Activated T-helper 1 cell treated with anti-CD3 and anti-CD28 coated beads, Interleukin-2, amount 50 U/mL, for 16 hours (primary cell): ENCODE data around the gene SOX9.

ENCODE experiments used
- DNase-seq, 2 donors: peaks; one replicate each; pipeline ENCODE4 v3.0.0-alpha.2; 2020; ENCODE audit warnings: low read depth in 1 of 2, low spot score in 1 of 2

SOX9 gene

DNA sequence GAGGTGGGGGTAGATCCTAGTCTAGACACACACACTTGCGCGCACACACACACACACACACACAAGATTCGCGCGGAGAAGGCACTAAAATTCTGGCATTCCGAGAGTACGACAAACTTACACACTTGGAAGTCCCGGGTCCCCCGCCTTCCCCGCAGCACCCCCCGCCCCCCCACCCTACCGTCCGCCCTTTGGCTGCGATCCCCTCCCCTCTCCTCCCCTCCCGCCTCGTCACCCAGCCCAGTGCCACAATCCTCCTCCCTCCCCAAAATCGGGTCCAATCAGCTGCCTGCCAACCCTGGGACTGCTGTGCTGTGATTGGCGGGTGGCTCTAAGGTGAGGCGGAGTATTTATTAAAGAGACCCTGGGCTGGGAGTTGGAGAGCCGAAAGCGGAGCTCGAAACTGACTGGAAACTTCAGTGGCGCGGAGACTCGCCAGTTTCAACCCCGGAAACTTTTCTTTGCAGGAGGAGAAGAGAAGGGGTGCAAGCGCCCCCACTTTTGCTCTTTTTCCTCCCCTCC is at the start of gene SOX9:
Gene SOX9 (plus strand): TSS at position 379 of the 522 bp plus-strand sequence. CDS start 372 bp downstream, outside the sequence.
- DNase-seq: no peak

- DNase-seq: no peak
These were observed 49.5 kb upstream of the SOX9 start for GRCh38 chr17:72071330-72071729.

DNA sequence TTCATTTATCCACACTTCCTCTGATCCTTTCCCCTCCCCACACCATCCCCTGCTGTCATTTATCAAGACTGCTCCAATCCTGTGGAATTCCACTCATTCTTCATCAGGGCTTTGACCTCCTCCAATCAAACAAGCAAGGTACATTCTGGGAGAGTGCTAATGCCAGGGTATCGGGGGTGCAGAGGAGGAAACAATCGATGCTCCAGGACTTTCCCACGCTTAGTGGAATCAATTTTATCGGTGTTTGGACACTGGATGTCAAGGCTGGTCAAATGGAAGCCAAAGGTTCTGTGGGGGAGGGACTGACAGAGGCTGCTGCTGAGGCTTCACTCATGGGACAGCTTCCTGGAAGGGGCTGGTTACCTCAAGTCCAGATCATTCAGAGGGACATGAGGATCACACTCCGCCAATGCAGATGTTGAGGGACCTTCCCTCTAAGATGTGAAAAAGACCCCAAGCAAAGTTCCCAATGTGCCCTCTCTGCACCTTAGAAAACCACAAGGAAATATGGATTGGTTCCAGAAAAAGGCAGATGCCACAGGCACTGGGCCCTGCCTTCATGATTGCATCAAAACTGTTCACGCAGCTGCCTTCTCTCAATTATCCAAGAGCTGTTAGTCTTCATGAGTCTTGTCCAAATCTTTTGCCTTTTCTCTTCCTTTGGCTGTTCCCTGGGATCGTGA is 44.7 kb upstream of the SOX9 start:
- no peak for DNase-seq

DNA sequence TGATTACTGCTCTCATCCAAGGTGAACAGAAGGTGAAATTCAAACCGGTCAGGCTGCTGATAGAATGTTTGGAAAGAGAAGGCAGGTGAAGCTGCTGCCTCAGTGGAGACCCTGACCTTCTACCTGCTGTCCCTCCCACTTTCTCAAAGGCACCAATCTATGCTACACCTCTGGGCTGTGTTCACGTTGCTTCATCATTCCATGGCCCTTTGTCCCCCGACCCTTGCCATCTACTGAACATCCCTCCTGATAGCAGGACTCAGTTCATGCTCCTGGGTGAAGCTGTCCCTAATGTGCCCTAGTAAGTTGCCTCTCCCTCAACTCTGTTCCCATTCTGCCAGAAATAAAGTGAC is 44.2 kb upstream of the SOX9 start:
- DNase-seq: no peak

DNA sequence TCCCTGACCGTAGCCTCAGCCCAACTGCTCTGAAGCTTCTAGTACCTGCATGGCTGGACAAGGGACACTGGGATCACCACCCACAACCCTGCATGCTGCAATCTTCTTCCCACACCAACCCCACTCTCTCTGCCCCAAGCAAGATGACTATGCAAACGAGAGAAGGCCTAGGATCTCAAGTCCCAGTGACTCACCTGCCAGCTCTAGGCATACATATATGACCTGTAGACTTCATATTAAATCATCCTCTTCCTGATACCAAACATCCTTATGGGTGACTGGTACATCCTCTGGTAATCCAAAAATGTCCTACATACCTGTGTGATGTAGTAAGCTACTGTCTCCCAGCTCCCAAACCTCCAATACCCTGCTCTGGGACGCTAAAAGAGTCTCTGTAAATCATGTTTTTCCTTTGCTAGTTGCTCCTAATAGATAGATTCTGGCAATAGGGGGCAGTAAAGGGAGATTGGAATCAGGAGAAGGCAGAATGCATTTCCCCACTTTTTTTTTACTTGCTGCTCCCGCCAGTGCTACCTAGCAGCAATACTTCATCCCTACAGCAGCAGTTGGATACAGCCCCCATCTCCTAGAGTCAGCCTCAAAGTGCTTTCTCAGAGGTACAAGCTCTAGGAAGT is 43.4 kb upstream of the SOX9 start:
- DNase-seq: no peak

GRCh38 chr17:72079700-72080099 is 41.1 kb upstream of the SOX9 start:
- DNase-seq: no peak

DNA sequence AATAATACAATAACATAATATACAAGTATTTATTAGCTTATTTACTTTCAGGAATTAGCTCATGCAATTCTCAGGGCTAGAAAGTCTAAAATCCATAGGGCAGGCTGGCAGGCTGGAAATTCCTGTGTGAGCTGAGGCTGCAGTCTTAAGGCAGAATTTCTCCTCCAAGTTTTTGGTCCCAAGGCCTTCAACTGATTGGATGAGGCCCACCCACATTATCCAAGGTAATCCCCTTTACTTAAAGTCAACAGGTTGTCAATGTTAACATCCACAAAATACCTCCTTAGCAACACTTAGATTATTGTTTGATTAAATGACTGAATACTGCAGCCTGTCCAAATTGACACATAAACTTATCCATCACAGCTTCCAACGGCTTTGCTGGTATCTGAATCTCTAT is 32.9 kb upstream of the SOX9 start:
- no peak for DNase-seq

- DNase-seq: no peak
These were observed 31.3 kb upstream of the SOX9 start for GRCh38 chr17:72089453-72089987.

- DNase-seq: no peak
These were observed 30.7 kb upstream of the SOX9 start for GRCh38 chr17:72090108-72090507.

DNA sequence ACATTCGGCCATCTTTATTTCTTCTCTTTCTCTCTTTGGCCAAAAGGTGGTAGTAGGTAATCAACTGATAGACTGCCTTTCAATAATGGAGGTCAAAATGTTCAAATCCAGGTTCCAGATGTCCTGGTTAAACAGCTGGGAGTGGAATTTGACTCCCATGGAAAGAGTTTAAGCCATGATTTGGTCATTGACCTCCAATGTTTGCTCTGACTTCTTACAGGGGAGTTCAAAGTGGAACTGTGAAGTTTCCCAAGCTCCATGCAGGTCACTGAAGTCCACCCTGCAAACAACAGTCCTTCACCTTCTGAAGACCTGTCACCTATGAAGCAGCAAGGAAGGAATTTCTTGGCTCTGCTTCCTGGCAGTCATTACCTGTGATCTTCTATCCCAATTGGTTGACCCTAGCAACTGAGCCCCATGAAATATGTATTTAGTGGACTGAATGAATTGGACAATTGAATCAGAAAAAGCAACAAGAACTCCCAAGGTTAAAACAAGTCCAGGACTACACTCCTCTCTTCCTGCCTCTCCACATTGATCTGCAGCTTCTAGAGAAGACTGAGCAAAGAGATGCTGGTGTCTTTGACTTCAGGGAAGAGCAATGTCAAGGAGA is 28.0 kb upstream of the SOX9 start:
- DNase-seq: no peak

- DNase-seq: no peak
These were observed 27.1 kb upstream of the SOX9 start for GRCh38 chr17:72093707-72094106.

DNA sequence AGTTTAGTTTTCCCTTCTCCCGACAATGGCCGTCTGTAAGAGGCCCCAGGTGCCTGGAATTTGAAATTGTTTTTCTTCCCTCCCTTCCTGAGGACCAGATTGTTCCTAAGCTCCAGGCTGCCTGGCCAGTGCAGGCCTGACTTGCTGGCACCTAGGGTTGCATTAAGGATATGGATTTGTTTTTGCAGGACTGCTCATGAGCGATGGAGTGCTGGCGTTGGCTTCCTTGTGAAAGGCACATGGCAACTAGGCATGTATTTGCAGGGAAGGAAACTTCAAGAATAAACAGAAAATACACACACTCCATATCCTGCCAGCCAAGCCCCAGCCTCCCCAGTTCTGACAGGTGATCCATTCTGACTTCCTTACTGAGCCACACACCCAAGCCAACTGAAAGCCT is 25.5 kb upstream of the SOX9 start:
- DNase-seq: no peak

DNA sequence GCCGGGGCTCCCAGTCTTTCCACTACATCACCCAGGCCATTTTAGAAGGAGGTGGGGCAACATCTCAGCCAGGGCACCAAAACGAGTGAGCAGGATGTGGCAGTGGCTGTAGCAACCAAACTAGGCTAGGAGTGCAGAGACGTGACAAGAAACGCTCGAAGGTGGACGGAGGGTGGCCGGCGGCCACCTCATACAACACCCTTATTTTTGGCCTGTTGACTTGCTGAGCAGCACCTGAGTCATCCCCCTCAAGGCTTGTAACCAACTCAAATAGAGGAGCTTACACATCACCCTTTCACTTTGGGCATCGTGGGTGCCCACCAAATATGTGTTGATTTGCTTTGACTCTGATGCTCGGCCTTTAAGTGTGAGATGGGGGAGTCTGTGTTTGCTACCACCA is 23.7 kb upstream of the SOX9 start:
- DNase-seq: no peak

- no peak for DNase-seq
These were observed 20.9 kb upstream of the SOX9 start for GRCh38 chr17:72099919-72100318.

GRCh38 chr17:72100470-72100869 is 20.4 kb upstream of the SOX9 start:
- DNase-seq: no peak

- DNase-seq: no peak
These were observed 19.3 kb upstream of the SOX9 start for GRCh38 chr17:72101526-72101925.

DNA sequence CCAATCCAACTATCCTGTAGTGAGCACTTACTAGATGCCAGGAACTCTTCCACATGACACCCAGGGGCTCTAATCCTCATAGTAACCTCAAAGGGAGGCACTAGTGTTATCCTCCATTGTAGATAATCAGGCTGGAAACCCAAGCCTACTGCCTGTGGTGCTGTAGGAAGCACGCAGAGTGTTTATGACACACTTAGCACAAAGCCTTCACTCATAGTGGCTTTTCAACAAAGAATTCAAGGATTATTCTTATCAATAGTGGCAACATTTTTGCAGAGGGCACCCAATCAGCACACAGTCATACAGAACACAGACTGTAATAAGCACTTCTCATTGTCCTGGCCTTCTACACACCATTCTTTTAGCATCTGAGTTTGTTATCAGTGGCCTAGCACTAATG is 18.5 kb upstream of the SOX9 start:
- DNase-seq: no peak

DNA sequence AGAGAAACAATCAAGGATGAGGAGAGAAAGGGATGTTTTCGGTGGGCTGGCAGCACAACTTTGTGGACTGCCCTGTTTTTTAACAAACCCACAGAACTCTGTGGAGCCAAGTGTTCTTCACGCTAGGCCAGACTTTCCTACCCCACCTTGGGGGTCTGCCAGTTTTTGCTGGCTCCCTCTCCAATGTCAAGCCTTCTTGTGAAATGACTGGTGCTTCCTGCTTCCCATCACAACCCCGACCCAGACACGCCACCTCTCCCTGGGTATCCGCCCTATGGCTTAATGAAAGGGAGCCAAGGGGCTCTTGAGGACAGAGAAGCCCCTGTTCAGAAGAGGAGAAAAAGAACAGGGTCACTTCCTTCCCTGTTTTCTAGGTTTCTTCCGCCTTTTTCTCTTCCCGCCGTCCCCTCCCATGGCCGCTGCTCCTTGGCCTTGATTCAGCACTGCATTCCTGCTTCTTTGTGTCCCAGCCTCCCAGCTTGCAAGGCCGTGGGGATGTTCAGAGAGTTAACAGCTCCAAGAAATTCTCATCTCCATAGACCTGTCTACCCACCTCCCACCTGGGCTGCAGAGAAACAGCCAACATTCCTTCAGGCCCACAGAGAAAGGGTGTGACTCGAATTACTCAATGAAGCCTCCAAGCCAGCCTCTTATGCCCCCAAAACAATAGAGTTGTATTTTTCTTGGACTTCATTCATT is 16.5 kb upstream of the SOX9 start:
- no peak for DNase-seq

- no peak for DNase-seq
These were observed 16.0 kb upstream of the SOX9 start for GRCh38 chr17:72104863-72105234.

DNA sequence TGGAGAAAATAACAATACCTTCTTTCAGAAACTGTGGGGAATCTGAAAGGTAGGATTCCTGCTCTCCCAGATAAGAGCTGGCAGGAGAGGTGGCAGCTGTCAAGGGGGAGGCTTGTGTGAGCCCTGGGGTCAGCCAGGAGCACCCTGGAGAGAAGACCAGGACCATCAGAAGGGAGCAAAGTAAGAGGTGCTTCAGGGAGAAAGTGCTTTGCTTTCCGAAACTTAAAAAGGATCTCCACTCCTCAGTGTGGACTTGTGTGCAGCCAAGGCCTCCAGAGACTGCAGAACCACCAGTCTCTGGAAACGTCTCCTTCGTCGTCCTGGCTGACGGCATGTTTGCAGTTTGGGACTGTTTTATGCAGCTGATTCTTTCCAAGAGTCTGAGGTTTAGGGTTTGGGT is 13.7 kb upstream of the SOX9 start:
- DNase-seq: no peak

GRCh38 chr17:72110231-72110941 is 10.4 kb upstream of the SOX9 start:
- DNase-seq: no peak
